Heart left ventricle (tissue), 13 donors: ENCODE data around the gene PRRT2.

ENCODE experiments used
- POLR2A ChIP-seq, 2 donors: fragments of 450-650 bp; IDR thresholded peaks; one replicate each; pipeline ENCODE4 v1.6.1; 2017; ENCODE audit warnings: antibody characterized with exemption in 2 of 2, mild to moderate bottlenecking in 2 of 2, moderate library complexity in 2 of 2
- TF ChIP-seq, protein P1 (sequence below), 12 donors: fragments of 200-600 bp; sonication (generic) in 4 of 12; IDR thresholded peaks; one replicate each; pipeline versions ENCODE4 v1.5.0 to v1.8.0; 2018 to 2022; ENCODE audit warnings: antibody characterized with exemption in 12 of 12, mild to moderate bottlenecking in 5 of 12
- donor health status: ischemic (EF 13 %, LVEDD 7.1; RV severe dilation, severe dysfunction).
- donor health status: DM: no; HTN: yes; CAD: no.
- donor health status: DM: no; HTN: no; CAD: no.
- donor health status: ischemic (EF 25% LVEDD 6.9; RV normal size, moderate dysfunction).
- donor health status: ischemic (EF 25% LVEDD 5.7; RV mildly dilated, moderate dysfunction).
- donor health status: ischemic (EF 35%, LVEDD 5.7; RV mildly dilated, moderate dysfunction).
- donor health status: nonischemic (EF 11% LVEDD 7.7; RV severe dilation, severe dysfunction).
- donor health status: DM: yes; HTN: yes; CAD: no.
- donor health status: PGD.
- donor health status: ischemic (EF 29% LVEDD 5.4; RV normal size, mild dysfunction).
- donor health status: nonischemic (EF 23%, LVEDD 6.1; RV moderate dilation, normal function).

DNA sequence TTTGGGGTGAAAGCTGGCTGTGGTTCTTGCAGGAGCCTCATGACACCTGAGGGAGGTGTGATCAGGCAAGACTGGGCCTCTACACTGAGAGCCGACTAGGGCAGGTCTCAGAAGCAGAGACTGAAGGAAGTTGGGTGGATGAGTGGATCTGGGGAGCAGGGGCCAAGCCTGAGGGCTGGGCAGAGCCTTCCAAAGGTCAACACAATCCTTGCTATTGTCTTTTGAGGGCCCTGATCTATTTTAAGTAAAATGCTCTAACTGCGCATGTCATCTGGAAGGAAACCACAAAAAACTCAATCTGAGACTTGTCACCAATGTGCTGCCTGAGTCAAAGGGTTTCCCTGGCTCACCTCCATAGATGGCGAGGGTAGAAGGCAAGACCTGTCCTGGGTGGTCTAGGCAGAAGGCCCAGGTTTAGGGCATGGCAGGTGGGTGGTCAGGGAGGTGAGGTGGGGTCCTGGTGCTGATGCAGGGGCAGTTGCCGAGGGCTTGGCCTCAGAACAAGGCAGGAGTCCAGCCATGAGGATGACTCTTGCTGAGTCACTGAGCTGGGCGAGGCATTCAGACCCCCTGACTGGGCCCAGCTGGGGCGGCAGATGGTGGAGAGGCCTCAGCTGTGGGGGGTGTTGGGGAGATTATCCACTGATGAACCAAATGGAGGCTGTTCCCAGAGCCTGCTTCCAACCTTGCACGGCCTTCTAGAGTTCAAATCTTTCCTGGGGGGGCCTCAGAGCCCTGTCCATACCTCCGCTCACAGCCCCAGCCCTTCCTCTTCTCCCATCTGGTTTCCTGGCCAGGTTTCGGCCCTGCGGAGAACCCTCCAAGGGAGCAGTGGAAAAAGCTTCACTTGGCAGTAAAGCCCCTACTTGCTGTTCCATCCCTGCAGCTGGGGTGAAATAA lies 13.4 kb downstream of the PRRT2 start:
- TF ChIP-seq, protein P1, sequence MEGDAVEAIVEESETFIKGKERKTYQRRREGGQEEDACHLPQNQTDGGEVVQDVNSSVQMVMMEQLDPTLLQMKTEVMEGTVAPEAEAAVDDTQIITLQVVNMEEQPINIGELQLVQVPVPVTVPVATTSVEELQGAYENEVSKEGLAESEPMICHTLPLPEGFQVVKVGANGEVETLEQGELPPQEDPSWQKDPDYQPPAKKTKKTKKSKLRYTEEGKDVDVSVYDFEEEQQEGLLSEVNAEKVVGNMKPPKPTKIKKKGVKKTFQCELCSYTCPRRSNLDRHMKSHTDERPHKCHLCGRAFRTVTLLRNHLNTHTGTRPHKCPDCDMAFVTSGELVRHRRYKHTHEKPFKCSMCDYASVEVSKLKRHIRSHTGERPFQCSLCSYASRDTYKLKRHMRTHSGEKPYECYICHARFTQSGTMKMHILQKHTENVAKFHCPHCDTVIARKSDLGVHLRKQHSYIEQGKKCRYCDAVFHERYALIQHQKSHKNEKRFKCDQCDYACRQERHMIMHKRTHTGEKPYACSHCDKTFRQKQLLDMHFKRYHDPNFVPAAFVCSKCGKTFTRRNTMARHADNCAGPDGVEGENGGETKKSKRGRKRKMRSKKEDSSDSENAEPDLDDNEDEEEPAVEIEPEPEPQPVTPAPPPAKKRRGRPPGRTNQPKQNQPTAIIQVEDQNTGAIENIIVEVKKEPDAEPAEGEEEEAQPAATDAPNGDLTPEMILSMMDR (IDR thresholded peaks at IDR 0.05) = no peak
- TF ChIP-seq POLR2A (IDR thresholded peaks at IDR 0.05) = no peak
